ENCODE data around the gene ASB2. TPM values are rescaled to one million over a fixed set of nuclear protein-coding genes. Genes with fewer than 3 reads are reported as not detected.

Gene ASB2
- polyA plus RNA-seq, 1 donor from 2014 or later: 0.26 TPM

- H3K9me3 ChIP-seq (ENCODE audit: low read length): no peaks in the 10 kb centered on the region
- H2AFZ ChIP-seq (ENCODE audit: low read depth, low read length): no peak overlapping the region
- H3K9me2 ChIP-seq (ENCODE audit: insufficient read depth, low read length): no peaks in the 10 kb centered on the region
- no peaks in the 10 kb centered on the region for H3K79me2 ChIP-seq (replicated peaks; ENCODE audit: insufficient read depth, low read length)
- no peak overlapping the region for H3K9ac ChIP-seq (ENCODE audit: low read length)
- TF ChIP-seq CTCF (IDR thresholded peaks at IDR 0.05; ENCODE audit: poor library complexity, severe bottlenecking) (no peak), POLR2AphosphoS5 (IDR thresholded peaks at IDR 0.05) (no peak), RAD21 (conservative IDR thresholded peaks at IDR 0.05) (no peak), TAF1 (IDR thresholded peaks at IDR 0.05; ENCODE audit: low read depth) (no peak), MXI1 (conservative IDR thresholded peaks at IDR 0.05; ENCODE audit: poor library complexity, severe bottlenecking) (no peak), SMC3 (conservative IDR thresholded peaks at IDR 0.05; ENCODE audit: poor library complexity) (no peak), REST (IDR thresholded peaks at IDR 0.05; ENCODE audit: borderline replicate concordance) (no peak)
- no peaks in the 10 kb centered on the region for H3K27me3 ChIP-seq (ENCODE audit: insufficient read depth, low read depth, low read length)
- no peak overlapping the region for H3K4me2 ChIP-seq (ENCODE audit: low read length)
- H3K36me3 ChIP-seq (ENCODE audit: insufficient read depth, low read length): no peaks in the 10 kb centered on the region
- no peak overlapping the region for H3K27ac ChIP-seq (ENCODE audit: low read length)
- no peak overlapping the region for H3K4me3 ChIP-seq (ENCODE audit: low read length)
- H4K20me1 ChIP-seq (ENCODE audit: insufficient read depth): no peaks in the 10 kb centered on the region
- no peaks in the 10 kb centered on the region for H3F3A ChIP-seq (ENCODE audit: insufficient read depth, low read length, poor library complexity, severe bottlenecking)
These were observed 17.7 kb downstream of the ASB2 start for GRCh38 chr14:93958567-93959238.

- Histone ChIP-seq H3K79me2 (replicated peaks; ENCODE audit: insufficient read depth, low read length) (no peaks in the 10 kb centered on the region), H3K4me2 (ENCODE audit: low read length) (no peak overlapping the region), H3F3A (ENCODE audit: insufficient read depth, low read length, poor library complexity, severe bottlenecking) (no peaks in the 10 kb centered on the region), H3K9ac (ENCODE audit: low read length) (no peak overlapping the region), H3K36me3 (ENCODE audit: insufficient read depth, low read length) (no peaks in the 10 kb centered on the region), H3K27ac (ENCODE audit: low read length) (no peak overlapping the region), H3K4me3 (ENCODE audit: low read length) (no peak overlapping the region), H3K27me3 (ENCODE audit: insufficient read depth, low read depth, low read length) (no peaks in the 10 kb centered on the region), H3K9me3 (ENCODE audit: low read length) (no peaks in the 10 kb centered on the region), H4K20me1 (ENCODE audit: insufficient read depth) (no peaks in the 10 kb centered on the region), H3K9me2 (ENCODE audit: insufficient read depth, low read length) (no peaks in the 10 kb centered on the region), H2AFZ (ENCODE audit: low read depth, low read length) (no peak overlapping the region)
- TF ChIP-seq SMC3 (conservative IDR thresholded peaks at IDR 0.05; ENCODE audit: poor library complexity) (no peak), TAF1 (IDR thresholded peaks at IDR 0.05; ENCODE audit: low read depth) (no peak), RAD21 (conservative IDR thresholded peaks at IDR 0.05) (no peak), CTCF (IDR thresholded peaks at IDR 0.05; ENCODE audit: poor library complexity, severe bottlenecking) (no peak), MXI1 (conservative IDR thresholded peaks at IDR 0.05; ENCODE audit: poor library complexity, severe bottlenecking) (no peak), REST (IDR thresholded peaks at IDR 0.05; ENCODE audit: borderline replicate concordance) (no peak), POLR2AphosphoS5 (IDR thresholded peaks at IDR 0.05) (no peak), EP300 (conservative IDR thresholded peaks at IDR 0.05; ENCODE audit: poor library complexity, severe bottlenecking) (no peak), EZH2 (IDR thresholded peaks at IDR 0.05; ENCODE audit: borderline replicate concordance, insufficient read depth, low read length, poor library complexity, severe bottlenecking) (no peak)
These were observed 18.4 kb downstream of the ASB2 start for GRCh38 chr14:93957751-93958566.
